ENCODE measurements around the gene DUOX1. TPM values are rescaled to one million over a fixed set of nuclear protein-coding genes. Genes with fewer than 3 reads are reported as not detected.
A peak's percentile ranks its signal among the peaks of the same experiment; 100 is the strongest.

The DUOX1 gene
- total and polyA plus RNA-seq, 2 of the 13 experiments (the other 11 are each of a cell fraction or from before 2014, with no cell fraction given): 0.03 TPM; not detected in 1

DNA sequence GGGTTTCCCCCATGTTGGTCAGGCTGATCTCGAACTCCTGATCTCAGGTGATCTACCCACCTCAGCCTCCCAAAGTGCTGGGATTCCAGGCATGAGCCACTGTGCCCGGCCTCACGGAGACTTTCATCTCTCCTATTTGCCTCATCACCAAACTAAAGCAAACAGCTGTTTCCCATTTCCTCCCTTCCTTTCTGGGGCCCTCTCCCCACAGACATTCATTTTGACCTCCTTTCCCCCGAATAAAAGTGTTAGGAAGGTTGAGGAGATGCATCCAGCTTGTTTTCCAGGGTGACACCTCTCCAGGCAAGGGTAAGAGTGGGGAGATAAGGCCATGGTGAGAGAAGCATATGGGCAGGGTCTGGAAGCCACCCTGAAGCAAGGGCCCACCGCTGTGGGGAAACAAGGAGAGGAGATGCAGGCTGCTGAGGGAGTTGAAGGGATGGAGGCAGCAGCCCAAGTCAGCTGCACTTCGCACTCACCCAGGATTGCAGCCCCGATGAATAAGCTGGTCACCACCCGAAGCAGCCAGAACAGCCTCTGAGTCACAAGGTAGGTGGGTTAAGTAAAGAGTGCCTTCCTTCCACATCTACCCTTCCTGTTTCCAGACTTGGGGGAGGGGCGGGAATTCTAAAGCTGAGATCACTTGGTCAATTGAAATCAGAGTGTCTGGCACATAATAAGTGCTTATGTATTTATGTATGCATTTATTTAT, 7.9 kb upstream of the DUOX1 start:
- 18% methylated on average over 9 of the region's 9 CpGs for WGBS (ENCODE audit: low lambda C conversion rate)

More for the DNA sequence above, 7.9 kb upstream of the DUOX1 start:
- ChIA-PET CTCF (ENCODE audit: low intra/inter-chr PET ratio, low total read pairs) (no interaction called here), POLR2A (interaction anchor here (1.2 kb wide), 1 partner anchor 85 kb away, joined by 4 read pairs; no protein-coding TSS in a partner anchor)
- H3K9ac ChIP-seq (ENCODE audit: insufficient read depth, low read depth, low read length): no peak overlapping the region
- no peak overlapping the region for H3K4me3 ChIP-seq (replicated peaks in 1 of 3; ENCODE audit: insufficient read depth in 1 of 3, low read depth in 2 of 3, low read length in 3 of 3)
- ATAC-seq: no peak
- H2AFZ ChIP-seq (ENCODE audit: low read length): no peak overlapping the region
- TF ChIP-seq, protein P1, sequence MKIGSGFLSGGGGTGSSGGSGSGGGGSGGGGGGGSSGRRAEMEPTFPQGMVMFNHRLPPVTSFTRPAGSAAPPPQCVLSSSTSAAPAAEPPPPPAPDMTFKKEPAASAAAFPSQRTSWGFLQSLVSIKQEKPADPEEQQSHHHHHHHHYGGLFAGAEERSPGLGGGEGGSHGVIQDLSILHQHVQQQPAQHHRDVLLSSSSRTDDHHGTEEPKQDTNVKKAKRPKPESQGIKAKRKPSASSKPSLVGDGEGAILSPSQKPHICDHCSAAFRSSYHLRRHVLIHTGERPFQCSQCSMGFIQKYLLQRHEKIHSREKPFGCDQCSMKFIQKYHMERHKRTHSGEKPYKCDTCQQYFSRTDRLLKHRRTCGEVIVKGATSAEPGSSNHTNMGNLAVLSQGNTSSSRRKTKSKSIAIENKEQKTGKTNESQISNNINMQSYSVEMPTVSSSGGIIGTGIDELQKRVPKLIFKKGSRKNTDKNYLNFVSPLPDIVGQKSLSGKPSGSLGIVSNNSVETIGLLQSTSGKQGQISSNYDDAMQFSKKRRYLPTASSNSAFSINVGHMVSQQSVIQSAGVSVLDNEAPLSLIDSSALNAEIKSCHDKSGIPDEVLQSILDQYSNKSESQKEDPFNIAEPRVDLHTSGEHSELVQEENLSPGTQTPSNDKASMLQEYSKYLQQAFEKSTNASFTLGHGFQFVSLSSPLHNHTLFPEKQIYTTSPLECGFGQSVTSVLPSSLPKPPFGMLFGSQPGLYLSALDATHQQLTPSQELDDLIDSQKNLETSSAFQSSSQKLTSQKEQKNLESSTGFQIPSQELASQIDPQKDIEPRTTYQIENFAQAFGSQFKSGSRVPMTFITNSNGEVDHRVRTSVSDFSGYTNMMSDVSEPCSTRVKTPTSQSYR (CRISPR knock-in tag; IDR thresholded peaks at IDR 0.05; ENCODE audit: borderline replicate concordance): peak; percentile 49; the same call in 1 of the 2 replicates
- TF ChIP-seq FOSL2 (CRISPR knock-in tag; IDR thresholded peaks at IDR 0.05) (peak; percentile 70), RXRA (CRISPR knock-in tag; IDR thresholded peaks at IDR 0.05) (no peak)
- no peaks in the 10 kb centered on the region for H4K20me1 ChIP-seq (ENCODE audit: insufficient read depth, low read length)
- in situ Hi-C loops (cut with HindIII; ENCODE audit: extremely low pct_ligation_motif_present, low pct_unique_long_range_greater_than_20kb): loop anchor here (10.0 kb wide), 2 partner anchors 57 to 157 kb away; no protein-coding TSS in a partner anchor
- intact Hi-C loops (cut with micrococcal nuclease; ENCODE audit: unreplicated experiment): no loop called here
- H3K27ac ChIP-seq (ENCODE audit: extremely low read length, insufficient read depth, low read length): no peak overlapping the region
- peak; percentile 56 for DNase-seq (ENCODE audit: low spot score)
- peaks cover 0 to 7% of the 10 kb centered on the region in 2 experiments; a peak in 3 of 5 replicates for H3K27me3 ChIP-seq (ENCODE audit: control insufficient read depth in 1 of 2, insufficient read depth in 2 of 2, low read length in 2 of 2)
- no peaks in the 10 kb centered on the region for H3K9me3 ChIP-seq (ENCODE audit: low read length)
- no peaks in the 10 kb centered on the region for H3K79me2 ChIP-seq (ENCODE audit: insufficient read depth, low read length)
- no TSS peak for BruUV-seq (replicated peaks)
- peaks cover 5% of the 10 kb centered on the region for H3K4me1 ChIP-seq (ENCODE audit: insufficient read depth, low read length)
- H3K4me2 ChIP-seq (ENCODE audit: low read depth, low read length): no peak overlapping the region
- H3K36me3 ChIP-seq (replicated peaks in 1 of 2; ENCODE audit: control insufficient read depth in 1 of 2, insufficient read depth in 2 of 2, low read length in 2 of 2): no peaks in the 10 kb centered on the region
- no peak for FAIRE-seq
